IMR-90 (cell line): ENCODE data around the gene BAIAP2. TPM values are rescaled to one million over a fixed set of nuclear protein-coding genes. Genes with fewer than 3 reads are reported as not detected.

Experiments used
- ATAC-seq: fragments of 200-7000 bp; cut with Tn5 transposase; 2 replicates; pipeline ENCODE4 v1.9.1; 2020; ENCODE audit warnings: low read depth, mild to moderate bottlenecking, moderate library complexity
- BruUV-seq: library from RNA; stranded (reverse); fragments of 400-500 nt; replicated peaks from 2 replicates; lab custom pipeline; 2021; lab: Mats Ljungman, UMichigan
- CTCF ChIA-PET: fragments of 300-600 bp; formaldehyde crosslinking; extraction: SDS; loops from one replicate; lab custom pipeline; 2021; ENCODE audit warnings: antibody characterized with exemption; lab: Yijun Ruan, JAX
- POLR2A ChIA-PET: fragments of 300-600 bp; sonication (Branson Sonifier 250); formaldehyde crosslinking; loops from one replicate; lab custom pipeline; 2022; ENCODE audit warnings: antibody characterized with exemption; ENCODE audit not compliant: unreplicated experiment; lab: Charles Lee
- DNase-seq: peaks from one replicate; pipeline ENCODE4 v3.0.0; 2013
- H2AFZ ChIP-seq: replicated peaks from 2 replicates; pipeline ENCODE3; 2013; ENCODE audit warnings: low read length, mild to moderate bottlenecking; ENCODE audit not compliant: poor library complexity
- H2AK5ac ChIP-seq: 2 replicates; pipeline ENCODE4 v1.6.1; 2013; ENCODE audit warnings: low read depth, low read length, inconsistent platforms
- H2AK9ac ChIP-seq: replicated peaks from 2 replicates; pipeline ENCODE3; 2013; ENCODE audit warnings: mild to moderate bottlenecking, low read depth, low read length, moderate library complexity; ENCODE audit not compliant: poor library complexity
- H2BK120ac ChIP-seq: 2 replicates; pipeline ENCODE4 v1.6.1; 2013; ENCODE audit warnings: low read depth, low read length, inconsistent platforms
- H2BK15ac ChIP-seq: 3 replicates; pipeline ENCODE4 v1.6.1; 2013; ENCODE audit warnings: low read depth, low read length, inconsistent platforms
- H2BK20ac ChIP-seq: 2 replicates; pipeline ENCODE4 v1.6.1; 2013; ENCODE audit warnings: low read depth, mild to moderate bottlenecking, inconsistent platforms, low read length, moderate library complexity
- H2BK5ac ChIP-seq: 2 replicates; pipeline ENCODE4 v1.6.1; 2013; ENCODE audit warnings: mild to moderate bottlenecking, low read depth, low read length, inconsistent platforms; ENCODE audit not compliant: poor library complexity, severe bottlenecking
- H3K14ac ChIP-seq: replicated peaks from 2 replicates; pipeline ENCODE4 v1.6.1; 2013; ENCODE audit warnings: low read depth, low read length, inconsistent platforms
- H3K18ac ChIP-seq: 2 replicates; pipeline ENCODE4 v1.6.1; 2013; ENCODE audit warnings: low read depth, low read length, control low read depth
- H3K23ac ChIP-seq: 2 replicates; pipeline ENCODE4 v1.6.1; 2013; ENCODE audit warnings: low read depth, low read length, inconsistent platforms
- H3K27ac ChIP-seq: 2 replicates; pipeline ENCODE4 v1.5.1; 2013; ENCODE audit warnings: mild to moderate bottlenecking, control low read depth, low read length; ENCODE audit not compliant: insufficient read depth
- H3K27me3 ChIP-seq: 2 replicates; pipeline ENCODE4 v1.6.1; 2013; ENCODE audit warnings: low read length; ENCODE audit not compliant: control insufficient read depth, insufficient read depth
- H3K36me3 ChIP-seq: 2 replicates; pipeline ENCODE4 v1.6.1; 2013; ENCODE audit warnings: low read length, mixed read lengths; ENCODE audit not compliant: control insufficient read depth, insufficient read depth
- H3K4ac ChIP-seq: 2 replicates; pipeline ENCODE4 v1.6.1; 2013; ENCODE audit warnings: low read depth, low read length, inconsistent platforms
- H3K4me1 ChIP-seq: 2 replicates; pipeline ENCODE4 v1.6.1; 2013; ENCODE audit warnings: low read length, mixed read lengths; ENCODE audit not compliant: control insufficient read depth, insufficient read depth
- H3K4me2 ChIP-seq: 2 replicates; pipeline ENCODE4 v1.6.1; 2013; ENCODE audit warnings: low read depth, mild to moderate bottlenecking, control low read depth, low read length, moderate library complexity
- H3K4me3 ChIP-seq: 2 replicates; pipeline ENCODE4 v1.5.1; 2013; ENCODE audit warnings: low read depth, mild to moderate bottlenecking, control low read depth, low read length, moderate library complexity; ENCODE audit not compliant: insufficient read depth
- H3K56ac ChIP-seq: 2 replicates; pipeline ENCODE4 v1.6.1; 2013; ENCODE audit warnings: low read length, inconsistent platforms; ENCODE audit not compliant: insufficient read depth; ENCODE audit errors: extremely low read depth
- H3K79me1 ChIP-seq, 2 experiments: 2 replicates each; pipeline ENCODE4 v1.6.1; 2013; ENCODE audit warnings: low read length in 2 of 2, inconsistent platforms in 1 of 2, low read depth in 1 of 2
- H3K9ac ChIP-seq: 2 replicates; pipeline ENCODE4 v1.6.1; 2013; ENCODE audit warnings: low read depth, low read length, control low read depth
- H3K9me1 ChIP-seq: 2 replicates; pipeline ENCODE4 v1.6.1; 2013; ENCODE audit warnings: low read length, inconsistent platforms; ENCODE audit not compliant: insufficient read depth
- H3K9me3 ChIP-seq: 2 replicates; pipeline ENCODE4 v1.6.1; 2013; ENCODE audit warnings: low read length; ENCODE audit not compliant: control insufficient read depth, insufficient read depth
- H4K20me1 ChIP-seq: 2 replicates; pipeline ENCODE4 v1.6.1; 2013; ENCODE audit warnings: low read length, inconsistent platforms; ENCODE audit not compliant: insufficient read depth
- H4K5ac ChIP-seq: 2 replicates; pipeline ENCODE4 v1.6.1; 2013; ENCODE audit warnings: mild to moderate bottlenecking, low read depth, low read length, control low read depth
- H4K8ac ChIP-seq, 2 experiments: 2 replicates each; pipeline ENCODE4 v1.6.1; 2013; ENCODE audit warnings: low read depth in 2 of 2, low read length in 2 of 2, control low read depth in 1 of 2, inconsistent platforms in 1 of 2
- H4K91ac ChIP-seq: 2 replicates; pipeline ENCODE4 v1.6.1; 2013; ENCODE audit warnings: low read depth, low read length, inconsistent platforms; ENCODE audit not compliant: insufficient read depth
- CEBPB ChIP-seq: IDR thresholded peaks from 2 replicates; pipeline ENCODE4 v1.6.1; 2012; ENCODE audit warnings: low read depth, low read length, improper control_type of control experiment
- CHD1 ChIP-seq: IDR thresholded peaks from 2 replicates; pipeline ENCODE4 v1.6.1; 2012; ENCODE audit warnings: low read depth, low read length, improper control_type of control experiment
- FOS ChIP-seq: fragments of 150-350 bp; IDR thresholded peaks from 2 replicates; pipeline ENCODE4 v1.6.1; 2016; ENCODE audit warnings: low read depth, low read length
- MAFK ChIP-seq: IDR thresholded peaks from 2 replicates; pipeline ENCODE4 v1.6.1; 2012; ENCODE audit warnings: low read depth, low read length, improper control_type of control experiment
- MAZ ChIP-seq: IDR thresholded peaks from 2 replicates; pipeline ENCODE4 v1.6.1; 2012; ENCODE audit warnings: low read depth, mild to moderate bottlenecking, low read length, improper control_type of control experiment, moderate library complexity, borderline replicate concordance
- MXI1 ChIP-seq: IDR thresholded peaks from 2 replicates; pipeline ENCODE4 v1.6.1; 2012; ENCODE audit warnings: low read depth, mild to moderate bottlenecking, low read length, moderate library complexity, borderline replicate concordance
- NFE2L2 ChIP-seq: fragments of 150-350 bp; IDR thresholded peaks from 2 replicates; pipeline ENCODE4 v1.6.1; 2016; ENCODE audit warnings: low read depth, mild to moderate bottlenecking, low read length
- POLR2A ChIP-seq: IDR thresholded peaks from 2 replicates; pipeline ENCODE4 v1.6.1; 2012; ENCODE audit warnings: mild to moderate bottlenecking, low read depth, low read length
- RAD21 ChIP-seq: IDR thresholded peaks from 2 replicates; pipeline ENCODE4 v1.6.1; 2012; ENCODE audit warnings: low read length, improper control_type of control experiment
- RCOR1 ChIP-seq: IDR thresholded peaks from 2 replicates; pipeline ENCODE4 v1.6.1; 2012; ENCODE audit warnings: mild to moderate bottlenecking, low read length, improper control_type of control experiment; ENCODE audit not compliant: insufficient replicate concordance
- RFX5 ChIP-seq: IDR thresholded peaks from 2 replicates; pipeline ENCODE4 v1.8.0; 2012; ENCODE audit warnings: low read depth, mild to moderate bottlenecking, low read length, moderate library complexity
- SMC3 ChIP-seq: fragments of 150-350 bp; IDR thresholded peaks from 2 replicates; pipeline ENCODE4 v1.6.1; 2016; ENCODE audit warnings: low read depth, mild to moderate bottlenecking, antibody characterized with exemption, low read length, moderate library complexity
- WGBS, 2 experiments: methylation state at CpG; one replicate each; pipeline versions ENCODE4 v1.1.5 to v1.1.7; 2013; ENCODE audit warnings: missing lambda C conversion rate in 2 of 2; ENCODE audit not compliant: insufficient read length in 1 of 2; ENCODE audit errors: extremely low coverage in 2 of 2; 5-methylcytosine and 5-hydroxymethylcytosine counted together
- dilution Hi-C: fragments of 300-500 bp; cut with HindIII; formaldehyde crosslinking; loops from one replicate; pipeline ENCODE4 v1.14.3; 2018; ENCODE audit warnings: low sequenced_read_pairs; ENCODE audit not compliant: unreplicated experiment
- in situ Hi-C: fragments of 300-500 bp; cut with MboI; formaldehyde crosslinking; loops from 3 replicates; pipeline ENCODE4 v1.14.3; 2019; ENCODE audit warnings: low sequenced_read_pairs, inconsistent platforms, mixed read lengths
- intact Hi-C: fragments of 100-400 bp; cut with micrococcal nuclease; formaldehyde crosslinking; loops from 2 replicates; pipeline ENCODE4 v1.10.0; 2022
- polyA plus RNA-seq, 3 experiments: library from polyadenylated mRNA; depleted of rRNA; stranded (reverse); fragments of >200 nt; gene quantifications; 2 replicates each; pipeline ENCODE4 v1.2.3, GENCODE V29; 2012; ENCODE audit warnings: low replicate concordance in 1 of 3
- total RNA-seq: library from RNA; depleted of rRNA; stranded (reverse); fragments of >200 nt; gene quantifications from 2 replicates; pipeline ENCODE4 v1.2.3, GENCODE V29; 2012

BAIAP2 gene
- total and polyA plus RNA-seq, 2 of the 4 experiments (the other 2 are of a cell fraction), result 18.3 to 32.6 TPM

- ChIA-PET POLR2A (no interaction called here), CTCF (no interaction called here)
- dilution Hi-C loops (no loop called here), intact Hi-C loops (no loop called here), in situ Hi-C loops (no loop called here)
- Histone ChIP-seq H2BK15ac (no peak overlapping the region), H4K91ac (no peak overlapping the region), H4K5ac (no peak overlapping the region), H3K4ac (no peak overlapping the region), H3K36me3 (peaks cover 9% of the 10 kb centered on the region; the same call in 1 of the 2 replicates), H3K79me1 (peaks cover 0 to 4% of the 10 kb centered on the region in 2 experiments; a peak in 1 of 4 replicates), H3K23ac (no peak overlapping the region), H3K27me3 (no peaks in the 10 kb centered on the region), H3K4me2 (no peak overlapping the region), H4K8ac (no peak overlapping the region), H3K14ac (no peak overlapping the region), H3K9me1 (peaks cover 8% of the 10 kb centered on the region), H2BK120ac (no peak overlapping the region), H4K20me1 (0 out of 2 replicates have a peak, but pooled peaks cover 4% of the 10 kb centered on the region), H2BK5ac (no peak overlapping the region), H3K4me1 (no peaks in the 10 kb centered on the region), H3K4me3 (no peak overlapping the region), H3K9ac (no peak overlapping the region), H2AFZ (no peak overlapping the region), H2AK5ac (no peak overlapping the region), H2BK20ac (no peak overlapping the region), H3K18ac (no peak overlapping the region), H3K56ac (no peak overlapping the region), H3K9me3 (no peaks in the 10 kb centered on the region), H3K27ac (no peak overlapping the region), H2AK9ac (no peak overlapping the region)
- no peak for TF ChIP-seq RCOR1
- no peak for TF ChIP-seq FOS
- TF ChIP-seq MAFK, result no peak
- no peak for TF ChIP-seq MAZ
- no peak for TF ChIP-seq MXI1
- TF ChIP-seq NFE2L2, result no peak
- TF ChIP-seq SMC3, result no peak
- TF ChIP-seq CEBPB, result no peak
- TF ChIP-seq CHD1, result no peak
- TF ChIP-seq RFX5, result no peak
- no peak for TF ChIP-seq RAD21
- TF ChIP-seq POLR2A, result no peak
- DNase-seq, result no peak
- WGBS, 2 experiments, result 63% methylated on average over 5 of the region's 8 CpGs; no CpG with 5 or more reads in 1 of the 2 experiments
- no TSS peak for BruUV-seq
- no peak for ATAC-seq
Measured at GRCh38 chr17:81074875-81075274, 39.9 kb downstream of the BAIAP2 start.
